PC-9 (cell line): ENCODE results near the gene ACP3. TPM values are rescaled to one million over a fixed set of nuclear protein-coding genes. Genes with fewer than 3 reads are reported as not detected.

ENCODE experiments used
- BruUV-seq: library from RNA; stranded (reverse); fragments of 400-500 nt; replicated peaks from 2 replicates; lab custom pipeline; 2021; lab: Mats Ljungman, UMichigan
- CTCF ChIA-PET: fragments of 300-600 bp; sonication (Branson Sonifier 250); formaldehyde crosslinking; loops from one replicate; lab custom pipeline; 2022; ENCODE audit warnings: antibody characterized with exemption; lab: Charles Lee
- POLR2A ChIA-PET: fragments of 300-600 bp; sonication (Branson Sonifier 250); formaldehyde crosslinking; loops from one replicate; lab custom pipeline; 2022; ENCODE audit warnings: antibody characterized with exemption; ENCODE audit not compliant: unreplicated experiment; lab: Charles Lee
- DNase-seq, 2 experiments: peaks; one replicate each; pipeline versions ENCODE4 v3.0.0 to v3.0.0-alpha.2; 2015 to 2022; ENCODE audit warnings: mixed read lengths in 1 of 2
- H2AFZ ChIP-seq: fragments of 200-600 bp; sonication (generic); 2 replicates; pipeline ENCODE4 v1.8.1; 2017; ENCODE audit warnings: antibody characterized with exemption
- H3F3A ChIP-seq: fragments of 200-600 bp; sonication (generic); 2 replicates; pipeline ENCODE4 v1.8.1; 2017; ENCODE audit warnings: antibody characterized with exemption, mild to moderate bottlenecking, low read depth; ENCODE audit not compliant: insufficient read depth
- H3K27ac ChIP-seq: fragments of 200-600 bp; sonication (generic); 2 replicates; pipeline ENCODE4 v1.6.1; 2016; ENCODE audit warnings: mixed run types
- H3K27me3 ChIP-seq: fragments of 200-600 bp; sonication (generic); 2 replicates; pipeline ENCODE4 v1.6.1; 2016; ENCODE audit warnings: low read depth, mixed run types; ENCODE audit not compliant: insufficient read depth
- H3K36me3 ChIP-seq: fragments of 200-600 bp; sonication (generic); 2 replicates; pipeline ENCODE4 v1.6.1; 2016; ENCODE audit warnings: low read depth, mixed run types
- H3K4me1 ChIP-seq: fragments of 200-600 bp; sonication (generic); replicated peaks from 2 replicates; pipeline ENCODE4 v1.6.1; 2016; ENCODE audit warnings: mixed run types; ENCODE audit not compliant: insufficient read depth
- H3K4me2 ChIP-seq: fragments of 200-600 bp; sonication (generic); 2 replicates; pipeline ENCODE4 v1.6.1; 2017; ENCODE audit warnings: mixed run types
- H3K4me3 ChIP-seq: fragments of 200-600 bp; sonication (generic); 2 replicates; pipeline ENCODE4 v1.6.1; 2016; ENCODE audit warnings: mixed run types
- H3K79me2 ChIP-seq: fragments of 200-600 bp; sonication (generic); 2 replicates; pipeline ENCODE4 v1.6.1; 2017; ENCODE audit warnings: low read depth, mixed run types
- H3K9me2 ChIP-seq: fragments of 200-600 bp; sonication (generic); 2 replicates; pipeline ENCODE4 v1.8.1; 2017; ENCODE audit warnings: mild to moderate bottlenecking; ENCODE audit not compliant: insufficient read depth
- H3K9me3 ChIP-seq: fragments of 200-600 bp; sonication (generic); 2 replicates; pipeline ENCODE4 v1.8.1; 2016; ENCODE audit warnings: low read depth; ENCODE audit not compliant: insufficient read depth
- H4K20me1 ChIP-seq: fragments of 200-600 bp; sonication (generic); 2 replicates; pipeline ENCODE4 v1.8.1; 2017; ENCODE audit not compliant: insufficient read depth
- CTCF ChIP-seq: fragments of 200-600 bp; sonication (generic); conservative IDR thresholded peaks from 2 replicates; pipeline ENCODE4 v1.6.1; 2017; ENCODE audit warnings: mixed run types, antibody characterized with exemption, mild to moderate bottlenecking, moderate library complexity
- EZH2 ChIP-seq: fragments of 200-600 bp; sonication (generic); IDR thresholded peaks from 2 replicates; pipeline ENCODE4 v1.8.0; 2017; ENCODE audit warnings: antibody characterized with exemption, low read depth
- intact Hi-C: fragments of 100-400 bp; cut with micrococcal nuclease; formaldehyde crosslinking; loops from one replicate; pipeline ENCODE4 v1.10.0; 2022; ENCODE audit not compliant: unreplicated experiment
- total RNA-seq: library from RNA; stranded (reverse); gene quantifications from 2 replicates; pipeline ENCODE4 v1.2.3, GENCODE V29; 2021

The ACP3 gene
- total RNA-seq, 1 experiment from 2014 or later: 3.5 TPM

GRCh38 chr3:132381348-132381944, 64.2 kb downstream of the ACP3 start:
- Histone ChIP-seq H3F3A (no peaks in the 10 kb centered on the region), H4K20me1 (no peaks in the 10 kb centered on the region), H3K27ac (no peak overlapping the region), H3K27me3 (no peaks in the 10 kb centered on the region), H3K79me2 (no peaks in the 10 kb centered on the region), H3K4me1 (no peaks in the 10 kb centered on the region), H3K9me2 (no peaks in the 10 kb centered on the region), H3K4me2 (no peak overlapping the region), H3K9me3 (no peaks in the 10 kb centered on the region), H2AFZ (no peak overlapping the region), H3K4me3 (no peak overlapping the region), H3K36me3 (no peaks in the 10 kb centered on the region)
- ChIA-PET POLR2A (no interaction called here), CTCF (no interaction called here)
- no TSS peak for BruUV-seq
- intact Hi-C loops: no loop called here
- DNase-seq: no peak
- TF ChIP-seq EZH2 (no peak), CTCF (no peak)

- Histone ChIP-seq H3F3A (no peaks in the 10 kb centered on the region), H3K4me3 (no peak overlapping the region), H3K9me3 (no peaks in the 10 kb centered on the region), H3K9me2 (no peaks in the 10 kb centered on the region), H2AFZ (no peak overlapping the region), H3K4me2 (no peak overlapping the region), H3K4me1 (no peaks in the 10 kb centered on the region), H3K36me3 (no peaks in the 10 kb centered on the region), H4K20me1 (no peaks in the 10 kb centered on the region), H3K79me2 (no peaks in the 10 kb centered on the region), H3K27me3 (no peaks in the 10 kb centered on the region), H3K27ac (no peak overlapping the region)
- intact Hi-C loops: no loop called here
- BruUV-seq: no TSS peak
- ChIA-PET CTCF (no interaction called here), POLR2A (no interaction called here)
- DNase-seq: no peak
- no peak for TF ChIP-seq CTCF
- no peak for TF ChIP-seq EZH2
These were observed 65.1 kb downstream of the ACP3 start for GRCh38 chr3:132382267-132382666.

DNA sequence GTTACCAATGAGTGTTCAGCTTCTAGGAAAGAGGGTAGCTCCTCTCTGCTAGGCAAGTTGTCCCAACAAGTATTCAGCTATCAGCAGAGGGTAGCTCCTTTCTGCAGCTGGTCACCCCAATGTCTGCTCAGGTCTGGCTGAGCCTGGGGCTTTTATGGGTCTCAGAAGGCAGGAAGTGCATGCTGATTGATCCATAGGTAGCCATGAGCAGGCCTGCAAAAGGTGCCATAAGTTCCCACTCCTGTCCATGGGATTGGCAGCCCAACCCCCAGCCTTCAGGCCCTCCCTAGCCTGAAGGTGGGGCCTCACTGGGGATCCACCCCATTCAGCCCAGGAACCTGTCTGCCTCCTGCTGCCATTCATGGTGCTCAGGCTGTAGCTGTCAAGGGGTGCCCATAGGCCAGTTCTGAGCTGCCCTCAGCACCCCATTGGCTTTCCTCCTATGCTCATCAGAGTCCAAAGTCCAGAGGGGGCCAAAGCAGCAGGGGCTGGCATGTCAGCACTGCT, 65.5 kb downstream of the ACP3 start:
- Histone ChIP-seq H3K27me3 (no peaks in the 10 kb centered on the region), H3K27ac (no peak overlapping the region), H3K79me2 (no peaks in the 10 kb centered on the region), H3K9me2 (no peaks in the 10 kb centered on the region), H3K9me3 (no peaks in the 10 kb centered on the region), H3K4me3 (no peak overlapping the region), H3K36me3 (no peaks in the 10 kb centered on the region), H4K20me1 (no peaks in the 10 kb centered on the region), H3F3A (no peaks in the 10 kb centered on the region), H3K4me1 (no peaks in the 10 kb centered on the region), H3K4me2 (no peak overlapping the region), H2AFZ (no peak overlapping the region)
- no TSS peak for BruUV-seq
- POLR2A ChIA-PET: no interaction called here
- no peak for DNase-seq
- TF ChIP-seq EZH2 (no peak), CTCF (no peak)
- intact Hi-C loops: no loop called here
- CTCF ChIA-PET: no interaction called here
